ENCODE results near the gene HMOX2.

GRCh38 chr16:4437366-4437765, 38.8 kb upstream of the HMOX2 start:
- TF ChIP-seq ZC3H10 (CRISPR knock-in tag; IDR thresholded peaks at IDR 0.05) (no peak), TCF4 (CRISPR knock-in tag; IDR thresholded peaks at IDR 0.05; ENCODE audit: borderline replicate concordance) (no peak)

Measured in SK-N-SH treated with all-trans-retinoic acid at 6 μM for 48 hours (cell line).